IPS-18a (cell line): ENCODE measurements around the gene TMEM163.
"Not testable (repeated sequence)": the region's sequence is repeated elsewhere in the genome, so short reads cannot be mapped to it uniquely, and the experiment has no call there.

ENCODE experiments used
- H3K27ac ChIP-seq: one replicate; pipeline ENCODE4 v1.5.1; 2013; ENCODE audit warnings: low read length
- H3K27me3 ChIP-seq: one replicate; pipeline ENCODE4 v1.6.1; 2013; ENCODE audit warnings: mild to moderate bottlenecking, low read length; ENCODE audit not compliant: control insufficient read depth, insufficient read depth
- H3K36me3 ChIP-seq: one replicate; pipeline ENCODE4 v1.6.1; 2013; ENCODE audit warnings: low read depth, low read length; ENCODE audit not compliant: control insufficient read depth
- H3K4me1 ChIP-seq: one replicate; pipeline ENCODE4 v1.6.1; 2013; ENCODE audit warnings: low read depth, low read length; ENCODE audit not compliant: control insufficient read depth
- H3K4me3 ChIP-seq: one replicate; pipeline ENCODE4 v1.5.1; 2013; ENCODE audit warnings: low read length
- H3K9ac ChIP-seq: one replicate; pipeline ENCODE4 v1.6.1; 2013; ENCODE audit warnings: mild to moderate bottlenecking, low read length, moderate library complexity
- H3K9me3 ChIP-seq: one replicate; pipeline ENCODE4 v1.6.1; 2013; ENCODE audit warnings: low read depth, low read length; ENCODE audit not compliant: control insufficient read depth

The TMEM163 gene

GRCh38 chr2:134718817-134719814, at the start of gene TMEM163:
Gene TMEM163, minus strand, starts transcription at chr2:134719000.
- Histone ChIP-seq H3K9me3 (no peaks in the 10 kb centered on the region), H3K36me3 (no peaks in the 10 kb centered on the region), H3K9ac (no peak within 1 kb of the TSS), H3K27me3 (peaks cover 69% of the 10 kb centered on the region), H3K4me1 (peaks cover 8% of the 10 kb centered on the region), H3K4me3 (peak within 1 kb of the TSS; percentile 58), H3K27ac (no peak within 1 kb of the TSS)

GRCh38 chr2:134766583-134766982, 47.8 kb upstream of the TMEM163 start:
- Histone ChIP-seq H3K36me3 (no peaks in the 10 kb centered on the region), H3K4me3 (no peak overlapping the region), H3K27me3 (no peaks in the 10 kb centered on the region), H3K9me3 (no peaks in the 10 kb centered on the region), H3K27ac (no peak overlapping the region), H3K4me1 (peaks cover 7% of the 10 kb centered on the region), H3K9ac (no peak overlapping the region)

- H3K36me3 ChIP-seq: no peaks in the 10 kb centered on the region
- H3K4me3 ChIP-seq: no peak overlapping the region
- no peak overlapping the region for H3K9ac ChIP-seq
- H3K27me3 ChIP-seq: no peaks in the 10 kb centered on the region
- no peaks in the 10 kb centered on the region for H3K9me3 ChIP-seq
- H3K27ac ChIP-seq: no peak overlapping the region
- H3K4me1 ChIP-seq: peaks cover 2% of the 10 kb centered on the region
Observed at GRCh38 chr2:134765987-134766386, 47.2 kb upstream of the TMEM163 start.

- Histone ChIP-seq H3K4me1 (no peaks in the 10 kb centered on the region), H3K27ac (no peak overlapping the region), H3K36me3 (no peaks in the 10 kb centered on the region), H3K27me3 (no peaks in the 10 kb centered on the region), H3K4me3 (no peak overlapping the region), H3K9me3 (no peaks in the 10 kb centered on the region), H3K9ac (no peak overlapping the region)
Observed at GRCh38 chr2:134764164-134764563, 45.4 kb upstream of the TMEM163 start.

GRCh38 chr2:134763164-134763710, 44.4 kb upstream of the TMEM163 start:
- Histone ChIP-seq H3K9ac (no peak overlapping the region), H3K4me3 (no peak overlapping the region), H3K4me1 (no peaks in the 10 kb centered on the region), H3K36me3 (no peaks in the 10 kb centered on the region), H3K27me3 (no peaks in the 10 kb centered on the region), H3K9me3 (no peaks in the 10 kb centered on the region), H3K27ac (no peak overlapping the region)

- Histone ChIP-seq H3K9ac (no peak overlapping the region), H3K27ac (no peak overlapping the region), H3K9me3 (no peaks in the 10 kb centered on the region), H3K27me3 (no peaks in the 10 kb centered on the region), H3K4me1 (no peaks in the 10 kb centered on the region), H3K36me3 (no peaks in the 10 kb centered on the region), H3K4me3 (no peak overlapping the region)
Observed at GRCh38 chr2:134762508-134762907, 43.7 kb upstream of the TMEM163 start.

- H3K27ac ChIP-seq: no peak overlapping the region
- H3K9ac ChIP-seq: no peak overlapping the region
- no peak overlapping the region for H3K4me3 ChIP-seq
- no peaks in the 10 kb centered on the region for H3K4me1 ChIP-seq
- no peaks in the 10 kb centered on the region for H3K27me3 ChIP-seq
- H3K36me3 ChIP-seq: no peaks in the 10 kb centered on the region
- no peaks in the 10 kb centered on the region for H3K9me3 ChIP-seq
Observed at GRCh38 chr2:134760385-134760784, 41.6 kb upstream of the TMEM163 start.

GRCh38 chr2:134758633-134759032, 39.8 kb upstream of the TMEM163 start:
- no peaks in the 10 kb centered on the region for H3K9me3 ChIP-seq
- H3K9ac ChIP-seq: no peak overlapping the region
- H3K4me3 ChIP-seq: no peak overlapping the region
- no peaks in the 10 kb centered on the region for H3K27me3 ChIP-seq
- no peaks in the 10 kb centered on the region for H3K36me3 ChIP-seq
- no peaks in the 10 kb centered on the region for H3K4me1 ChIP-seq
- H3K27ac ChIP-seq: no peak overlapping the region

GRCh38 chr2:134751981-134752380, 33.2 kb upstream of the TMEM163 start:
- not testable (repeated sequence) for H3K4me3 ChIP-seq, H3K36me3 ChIP-seq, H3K4me1 ChIP-seq, H3K9ac ChIP-seq, H3K27me3 ChIP-seq, H3K27ac ChIP-seq, H3K9me3 ChIP-seq

GRCh38 chr2:134745546-134745945, 26.7 kb upstream of the TMEM163 start:
- Histone ChIP-seq H3K9me3 (no peaks in the 10 kb centered on the region), H3K4me3 (no peak overlapping the region), H3K4me1 (no peaks in the 10 kb centered on the region), H3K27me3 (no peaks in the 10 kb centered on the region), H3K27ac (no peak overlapping the region), H3K36me3 (no peaks in the 10 kb centered on the region), H3K9ac (no peak overlapping the region)

GRCh38 chr2:134745023-134745422, 26.2 kb upstream of the TMEM163 start:
- H3K27ac ChIP-seq: no peak overlapping the region
- H3K36me3 ChIP-seq: no peaks in the 10 kb centered on the region
- H3K4me3 ChIP-seq: no peak overlapping the region
- H3K9ac ChIP-seq: no peak overlapping the region
- H3K27me3 ChIP-seq: no peaks in the 10 kb centered on the region
- H3K4me1 ChIP-seq: no peaks in the 10 kb centered on the region
- H3K9me3 ChIP-seq: no peaks in the 10 kb centered on the region

- H3K4me3 ChIP-seq: no peak overlapping the region
- no peak overlapping the region for H3K9ac ChIP-seq
- no peaks in the 10 kb centered on the region for H3K4me1 ChIP-seq
- H3K9me3 ChIP-seq: no peaks in the 10 kb centered on the region
- no peaks in the 10 kb centered on the region for H3K27me3 ChIP-seq
- H3K27ac ChIP-seq: no peak overlapping the region
- no peaks in the 10 kb centered on the region for H3K36me3 ChIP-seq
Observed at GRCh38 chr2:134739879-134740301, 21.1 kb upstream of the TMEM163 start.
